ENCODE measurements around the gene EID3. TPM values are rescaled to one million over a fixed set of nuclear protein-coding genes. Genes with fewer than 3 reads are reported as not detected.

The EID3 gene
- total and polyA plus RNA-seq, 9 of the 15 experiments (the other 6 are each of a cell fraction or from before 2014, with no cell fraction given) = 0.07 to 3.5 (median 0.42) TPM

DNA sequence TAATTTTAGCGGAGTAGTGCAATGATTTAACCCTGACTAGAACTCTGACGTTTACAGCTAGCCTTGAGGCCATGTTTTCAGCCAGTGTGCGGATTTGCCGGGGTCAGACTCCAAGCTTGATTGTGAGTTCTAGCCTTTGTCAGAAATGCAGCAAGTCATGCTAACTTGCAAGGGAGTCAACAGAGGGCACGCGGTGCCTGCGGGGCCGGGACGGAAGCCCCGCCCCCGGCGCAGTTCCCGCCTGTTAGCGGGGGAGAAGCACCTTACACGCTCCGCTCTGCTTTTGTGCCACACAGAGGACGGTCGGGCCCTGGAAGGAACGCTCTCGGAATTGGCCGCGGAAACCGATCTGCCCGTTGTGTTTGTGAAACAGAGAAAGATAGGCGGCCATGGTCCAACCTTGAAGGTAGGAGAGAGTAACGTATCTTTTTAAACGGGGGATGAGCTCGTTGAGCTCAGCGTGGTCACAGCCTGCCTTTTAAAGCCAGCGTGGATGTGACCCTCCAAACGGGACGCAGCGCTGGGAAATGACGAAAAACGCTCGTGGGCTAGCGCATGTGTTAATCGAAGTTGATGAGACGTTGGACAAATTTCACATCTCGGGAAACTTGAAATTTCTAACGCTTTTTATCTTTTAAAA, 14.8 kb upstream of the EID3 start (continued):
- TF ChIP-seq CSDE1 (IDR thresholded peaks at IDR 0.05) (no peak), KLF16 (IDR thresholded peaks at IDR 0.05) (no peak; the same call in 1 of the 2 replicates), ZNF436 (CRISPR knock-in tag; IDR thresholded peaks at IDR 0.05) (no peak), ZNF140 (CRISPR knock-in tag; IDR thresholded peaks at IDR 0.05) (no peak), NCOA4 (IDR thresholded peaks at IDR 0.05; ENCODE audit: partially characterized antibody) (no peak), RBM39 (optimal IDR thresholded peaks at IDR 0.05; ENCODE audit: low read depth, low read length) (no peak), MCM2 (IDR thresholded peaks at IDR 0.05; ENCODE audit: low read depth) (no peak), MED1 (CRISPR knock-in tag; IDR thresholded peaks at IDR 0.05; ENCODE audit: borderline replicate concordance) (no peak), GTF2A2 (tag; IDR thresholded peaks at IDR 0.05) (no peak), ZNF324 (CRISPR knock-in tag; IDR thresholded peaks at IDR 0.05) (no peak), ZBTB1 (CRISPR knock-in tag; IDR thresholded peaks at IDR 0.05; ENCODE audit: borderline replicate concordance, low read depth) (no peak; the same call in 1 of the 2 replicates), SRSF9 (IDR thresholded peaks at IDR 0.05; ENCODE audit: borderline replicate concordance, low read depth, low read length) (no peak)
- TF ChIP-seq, protein P1, sequence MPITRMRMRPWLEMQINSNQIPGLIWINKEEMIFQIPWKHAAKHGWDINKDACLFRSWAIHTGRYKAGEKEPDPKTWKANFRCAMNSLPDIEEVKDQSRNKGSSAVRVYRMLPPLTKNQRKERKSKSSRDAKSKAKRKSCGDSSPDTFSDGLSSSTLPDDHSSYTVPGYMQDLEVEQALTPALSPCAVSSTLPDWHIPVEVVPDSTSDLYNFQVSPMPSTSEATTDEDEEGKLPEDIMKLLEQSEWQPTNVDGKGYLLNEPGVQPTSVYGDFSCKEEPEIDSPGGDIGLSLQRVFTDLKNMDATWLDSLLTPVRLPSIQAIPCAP (CRISPR knock-in tag; IDR thresholded peaks at IDR 0.05; ENCODE audit: borderline replicate concordance) = no peak
- TF ChIP-seq, protein P2, sequence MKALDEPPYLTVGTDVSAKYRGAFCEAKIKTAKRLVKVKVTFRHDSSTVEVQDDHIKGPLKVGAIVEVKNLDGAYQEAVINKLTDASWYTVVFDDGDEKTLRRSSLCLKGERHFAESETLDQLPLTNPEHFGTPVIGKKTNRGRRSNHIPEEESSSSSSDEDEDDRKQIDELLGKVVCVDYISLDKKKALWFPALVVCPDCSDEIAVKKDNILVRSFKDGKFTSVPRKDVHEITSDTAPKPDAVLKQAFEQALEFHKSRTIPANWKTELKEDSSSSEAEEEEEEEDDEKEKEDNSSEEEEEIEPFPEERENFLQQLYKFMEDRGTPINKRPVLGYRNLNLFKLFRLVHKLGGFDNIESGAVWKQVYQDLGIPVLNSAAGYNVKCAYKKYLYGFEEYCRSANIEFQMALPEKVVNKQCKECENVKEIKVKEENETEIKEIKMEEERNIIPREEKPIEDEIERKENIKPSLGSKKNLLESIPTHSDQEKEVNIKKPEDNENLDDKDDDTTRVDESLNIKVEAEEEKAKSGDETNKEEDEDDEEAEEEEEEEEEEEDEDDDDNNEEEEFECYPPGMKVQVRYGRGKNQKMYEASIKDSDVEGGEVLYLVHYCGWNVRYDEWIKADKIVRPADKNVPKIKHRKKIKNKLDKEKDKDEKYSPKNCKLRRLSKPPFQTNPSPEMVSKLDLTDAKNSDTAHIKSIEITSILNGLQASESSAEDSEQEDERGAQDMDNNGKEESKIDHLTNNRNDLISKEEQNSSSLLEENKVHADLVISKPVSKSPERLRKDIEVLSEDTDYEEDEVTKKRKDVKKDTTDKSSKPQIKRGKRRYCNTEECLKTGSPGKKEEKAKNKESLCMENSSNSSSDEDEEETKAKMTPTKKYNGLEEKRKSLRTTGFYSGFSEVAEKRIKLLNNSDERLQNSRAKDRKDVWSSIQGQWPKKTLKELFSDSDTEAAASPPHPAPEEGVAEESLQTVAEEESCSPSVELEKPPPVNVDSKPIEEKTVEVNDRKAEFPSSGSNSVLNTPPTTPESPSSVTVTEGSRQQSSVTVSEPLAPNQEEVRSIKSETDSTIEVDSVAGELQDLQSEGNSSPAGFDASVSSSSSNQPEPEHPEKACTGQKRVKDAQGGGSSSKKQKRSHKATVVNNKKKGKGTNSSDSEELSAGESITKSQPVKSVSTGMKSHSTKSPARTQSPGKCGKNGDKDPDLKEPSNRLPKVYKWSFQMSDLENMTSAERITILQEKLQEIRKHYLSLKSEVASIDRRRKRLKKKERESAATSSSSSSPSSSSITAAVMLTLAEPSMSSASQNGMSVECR (CRISPR knock-in tag; IDR thresholded peaks at IDR 0.05) = peak; percentile 84
